ENCODE measurements around the gene TBC1D8. TPM values are rescaled to one million over a fixed set of nuclear protein-coding genes. Genes with fewer than 3 reads are reported as not detected.
A peak's percentile ranks its signal among the peaks of the same experiment; 100 is the strongest.

Gene TBC1D8
- total RNA-seq, 1 donor from 2014 or later: 19.9 TPM

DNA sequence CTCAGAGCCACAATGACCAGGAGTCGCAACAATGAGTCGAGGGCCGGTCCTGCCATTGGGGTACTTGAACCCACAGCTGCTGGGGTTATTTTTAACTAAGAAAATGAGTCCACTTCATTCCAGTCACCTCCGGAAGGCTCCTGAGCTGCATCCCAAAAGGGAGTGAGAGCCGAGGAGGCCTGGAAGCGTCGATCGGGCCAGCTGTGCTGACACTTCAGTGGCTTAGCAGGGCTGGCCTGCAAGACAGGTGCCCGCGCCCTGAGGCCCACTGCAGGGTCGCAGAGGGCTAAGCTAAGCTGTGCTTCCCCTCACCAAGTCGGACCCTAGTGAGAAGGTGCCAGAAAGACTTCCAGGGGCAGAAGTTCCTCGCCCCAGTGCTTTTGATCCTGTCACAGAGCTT is 21.1 kb downstream of the TBC1D8 start:
- DNase-seq (no peak), ATAC-seq (no peak)
- Histone ChIP-seq H3K27ac (no peak overlapping the region), H3K9me3 (no peaks in the 10 kb centered on the region), H3K36me3 (no peaks in the 10 kb centered on the region), H3K4me3 (no peak overlapping the region), H3K27me3 (no peaks in the 10 kb centered on the region), H3K4me1 (peaks cover 21% of the 10 kb centered on the region)
- TF ChIP-seq, protein P1, sequence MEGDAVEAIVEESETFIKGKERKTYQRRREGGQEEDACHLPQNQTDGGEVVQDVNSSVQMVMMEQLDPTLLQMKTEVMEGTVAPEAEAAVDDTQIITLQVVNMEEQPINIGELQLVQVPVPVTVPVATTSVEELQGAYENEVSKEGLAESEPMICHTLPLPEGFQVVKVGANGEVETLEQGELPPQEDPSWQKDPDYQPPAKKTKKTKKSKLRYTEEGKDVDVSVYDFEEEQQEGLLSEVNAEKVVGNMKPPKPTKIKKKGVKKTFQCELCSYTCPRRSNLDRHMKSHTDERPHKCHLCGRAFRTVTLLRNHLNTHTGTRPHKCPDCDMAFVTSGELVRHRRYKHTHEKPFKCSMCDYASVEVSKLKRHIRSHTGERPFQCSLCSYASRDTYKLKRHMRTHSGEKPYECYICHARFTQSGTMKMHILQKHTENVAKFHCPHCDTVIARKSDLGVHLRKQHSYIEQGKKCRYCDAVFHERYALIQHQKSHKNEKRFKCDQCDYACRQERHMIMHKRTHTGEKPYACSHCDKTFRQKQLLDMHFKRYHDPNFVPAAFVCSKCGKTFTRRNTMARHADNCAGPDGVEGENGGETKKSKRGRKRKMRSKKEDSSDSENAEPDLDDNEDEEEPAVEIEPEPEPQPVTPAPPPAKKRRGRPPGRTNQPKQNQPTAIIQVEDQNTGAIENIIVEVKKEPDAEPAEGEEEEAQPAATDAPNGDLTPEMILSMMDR (IDR thresholded peaks at IDR 0.05): no peak
- intact Hi-C loops (cut with DNase I): no loop called here

DNA sequence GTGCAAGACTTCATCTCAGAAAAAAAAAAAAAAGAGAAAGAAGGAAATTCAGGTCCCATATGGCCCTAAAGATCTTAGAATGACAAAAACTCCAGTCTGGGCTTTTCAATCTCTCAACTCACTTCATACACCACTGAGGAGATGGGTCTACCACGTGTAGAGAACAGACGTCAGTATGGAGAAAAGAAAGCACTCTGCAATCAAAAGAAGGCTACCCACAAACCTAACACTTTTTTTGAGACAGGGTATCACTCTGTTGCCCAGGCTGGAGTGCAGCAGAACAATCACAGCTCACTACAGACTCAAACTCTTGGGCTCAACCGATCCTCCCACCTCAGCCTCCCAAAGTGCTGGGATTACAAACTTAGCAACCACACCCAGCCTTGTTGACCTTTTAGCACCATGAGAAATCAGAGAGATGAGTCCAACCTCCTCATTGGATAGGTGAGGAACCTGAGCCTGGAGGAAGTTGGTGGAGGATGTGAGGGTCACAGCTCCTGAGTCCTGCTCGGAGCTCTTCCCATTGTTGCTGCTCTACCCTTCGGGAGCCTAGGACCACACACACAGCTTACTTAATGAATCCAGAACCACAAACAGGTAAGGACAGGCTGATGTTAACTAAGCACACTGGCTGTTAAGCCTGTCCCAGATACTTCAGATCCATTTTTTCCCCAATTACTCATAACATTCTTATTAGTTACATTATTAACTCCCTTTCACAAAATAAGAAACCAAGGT is 23.7 kb downstream of the TBC1D8 start:
- Histone ChIP-seq H3K4me1 (peaks cover 41% of the 10 kb centered on the region), H3K4me3 (no peak overlapping the region), H3K27ac (no peak overlapping the region), H3K36me3 (no peaks in the 10 kb centered on the region), H3K27me3 (no peaks in the 10 kb centered on the region), H3K9me3 (no peaks in the 10 kb centered on the region)
- TF ChIP-seq, protein P1 (IDR thresholded peaks at IDR 0.05): no peak
- no peak for DNase-seq
- intact Hi-C loops (cut with DNase I): no loop called here
- no peak for ATAC-seq

DNA sequence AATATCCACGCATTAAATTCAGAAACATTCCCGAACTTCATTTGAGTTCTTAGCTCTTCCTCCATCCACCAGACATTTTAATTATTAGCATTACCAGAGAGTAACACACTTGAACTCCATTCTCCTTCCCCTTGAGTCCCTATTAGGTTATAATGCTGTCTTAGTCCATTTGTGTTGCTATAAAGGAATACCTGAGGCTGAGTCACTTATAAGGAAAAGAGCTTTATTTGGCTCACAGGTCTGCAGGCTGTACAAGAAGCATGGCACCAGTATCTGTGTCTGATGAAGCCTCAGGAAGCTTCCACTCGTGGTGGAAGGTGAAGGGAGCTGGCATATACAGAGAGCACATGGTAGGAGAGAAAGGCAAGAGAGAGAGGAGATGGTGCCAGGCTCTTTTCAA is 25.4 kb downstream of the TBC1D8 start:
- Histone ChIP-seq H3K4me1 (peaks cover 46% of the 10 kb centered on the region), H3K36me3 (no peaks in the 10 kb centered on the region), H3K27me3 (no peaks in the 10 kb centered on the region), H3K27ac (peak overlapping the region; percentile 19), H3K9me3 (no peaks in the 10 kb centered on the region), H3K4me3 (no peak overlapping the region)
- no peak for ATAC-seq
- no peak for DNase-seq
- intact Hi-C loops (cut with DNase I): no loop called here
- TF ChIP-seq, protein P1 (IDR thresholded peaks at IDR 0.05): no peak

DNA sequence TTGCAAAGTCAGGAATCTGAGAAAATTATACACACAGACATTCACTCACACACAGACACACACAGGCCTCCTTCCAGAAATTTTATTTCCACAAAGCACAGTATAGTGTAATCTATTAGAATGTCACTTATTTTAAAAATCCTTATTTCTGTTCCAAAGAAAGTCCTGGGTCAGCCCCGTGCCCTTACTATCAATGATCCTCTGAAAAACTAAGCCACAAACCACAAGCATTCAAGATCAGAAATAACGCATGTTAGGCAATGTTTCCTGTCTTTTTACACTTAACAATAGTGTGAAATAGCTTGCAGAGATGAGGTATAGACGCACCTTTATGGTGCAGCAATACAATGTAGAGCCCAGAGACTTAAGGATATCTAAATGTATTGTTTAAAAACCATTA is 25.8 kb downstream of the TBC1D8 start:
- H3K9me3 ChIP-seq: no peaks in the 10 kb centered on the region
- TF ChIP-seq, protein P1 (IDR thresholded peaks at IDR 0.05): no peak
- peak overlapping the region; percentile 45 for H3K27ac ChIP-seq
- DNase-seq (no peak), ATAC-seq (no peak)
- H3K4me1 ChIP-seq: peaks cover 51% of the 10 kb centered on the region
- H3K36me3 ChIP-seq: no peaks in the 10 kb centered on the region
- intact Hi-C loops (cut with DNase I): no loop called here
- no peak overlapping the region for H3K4me3 ChIP-seq
- H3K27me3 ChIP-seq: no peaks in the 10 kb centered on the region

DNA sequence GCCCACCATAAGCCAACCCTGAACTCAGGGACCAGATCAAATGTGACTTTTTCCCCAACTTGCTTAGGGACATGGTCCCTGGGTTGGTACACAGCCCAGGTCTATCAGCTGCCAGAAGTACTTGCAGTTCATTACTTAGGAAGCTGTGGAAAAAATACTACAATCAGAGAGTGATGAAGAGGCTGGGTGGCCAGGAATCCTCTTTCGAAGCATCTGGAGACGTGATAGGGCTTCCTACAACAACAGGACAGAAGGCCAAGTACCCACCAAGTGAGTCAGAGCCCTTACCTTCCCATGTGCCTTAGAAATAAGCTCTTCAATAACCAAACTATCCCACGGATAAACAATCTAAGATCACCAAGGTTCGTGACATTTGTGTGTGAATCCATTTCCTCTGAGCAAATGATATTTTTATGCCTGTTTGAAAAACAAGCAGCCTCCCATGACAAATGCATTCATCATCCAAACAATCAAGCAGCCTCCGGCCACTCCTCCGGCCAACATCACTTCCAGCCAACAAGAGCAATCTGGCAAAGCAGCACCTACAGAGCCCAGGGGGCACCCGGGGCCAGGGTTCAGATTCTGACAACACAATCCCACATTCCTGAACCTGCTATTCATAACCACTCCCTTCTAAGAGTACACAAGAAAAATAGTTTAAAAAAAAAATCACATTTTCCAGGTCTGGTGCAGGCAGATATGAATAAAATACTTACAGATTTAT is 26.4 kb downstream of the TBC1D8 start:
- H3K27me3 ChIP-seq: no peaks in the 10 kb centered on the region
- peak overlapping the region; percentile 75 for H3K27ac ChIP-seq
- intact Hi-C loops (cut with DNase I): no loop called here
- H3K4me3 ChIP-seq: no peak overlapping the region
- TF ChIP-seq, protein P1 (IDR thresholded peaks at IDR 0.05): no peak
- no peaks in the 10 kb centered on the region for H3K9me3 ChIP-seq
- H3K4me1 ChIP-seq: peaks cover 56% of the 10 kb centered on the region
- H3K36me3 ChIP-seq: no peaks in the 10 kb centered on the region
- peak; percentile 70 for DNase-seq
- peak; percentile 64 for ATAC-seq
